GM18951 (cell line): ENCODE results near the gene KCNJ1.

Source experiments
- POLR2A ChIP-seq: IDR thresholded peaks from 4 replicates; pipeline ENCODE4 v1.6.1; 2011; ENCODE audit warnings: mild to moderate bottlenecking; ENCODE audit not compliant: insufficient read length, insufficient read depth; ENCODE audit errors: extremely low read depth
- in situ Hi-C: fragments of 300-500 bp; cut with MboI; formaldehyde crosslinking; loops from one replicate; pipeline ENCODE4 v1.12.0; 2022; ENCODE audit warnings: low sequenced_read_pairs, mixed read lengths, inconsistent platforms; ENCODE audit not compliant: unreplicated experiment

KCNJ1 gene

DNA sequence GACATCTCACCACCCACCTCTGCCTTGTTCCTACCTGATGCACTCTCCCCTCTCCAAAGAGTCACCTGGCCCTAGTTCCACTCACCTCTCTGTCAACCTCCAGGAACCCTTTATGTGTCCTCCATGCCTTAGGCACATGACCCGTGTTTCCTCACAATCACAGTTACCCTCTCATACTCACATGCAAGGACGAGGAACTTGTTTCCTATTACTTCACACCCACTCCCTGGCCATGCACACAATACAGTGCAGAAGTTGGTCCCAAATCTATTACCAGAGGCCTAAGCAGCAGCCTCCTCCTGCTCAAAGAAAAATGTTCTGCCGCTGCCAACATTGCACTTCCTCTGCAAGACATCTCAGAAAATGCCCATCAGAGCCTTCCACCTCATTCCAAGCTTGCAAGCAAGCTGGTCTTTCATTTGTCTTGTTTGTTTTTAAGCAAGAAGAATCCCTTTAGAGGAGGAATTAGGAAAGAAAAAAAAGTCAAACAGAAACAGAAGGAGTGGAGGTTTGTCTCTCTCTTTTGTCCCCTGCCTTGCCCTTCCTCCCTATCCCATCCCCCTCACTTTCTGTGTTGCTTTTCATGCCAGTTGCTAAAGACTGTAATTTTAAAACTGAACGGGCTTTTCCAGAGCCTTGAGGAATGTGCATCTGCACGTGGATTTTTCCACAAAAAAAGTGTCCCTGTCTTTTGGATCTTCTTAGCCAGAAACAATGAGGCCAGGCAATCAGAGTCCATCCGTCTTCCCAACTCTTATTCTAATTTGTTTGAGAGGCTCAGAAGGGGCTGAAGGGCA, 63.4 kb downstream of the KCNJ1 start:
- in situ Hi-C loops, result no loop called here
- TF ChIP-seq POLR2A, result no peak

DNA sequence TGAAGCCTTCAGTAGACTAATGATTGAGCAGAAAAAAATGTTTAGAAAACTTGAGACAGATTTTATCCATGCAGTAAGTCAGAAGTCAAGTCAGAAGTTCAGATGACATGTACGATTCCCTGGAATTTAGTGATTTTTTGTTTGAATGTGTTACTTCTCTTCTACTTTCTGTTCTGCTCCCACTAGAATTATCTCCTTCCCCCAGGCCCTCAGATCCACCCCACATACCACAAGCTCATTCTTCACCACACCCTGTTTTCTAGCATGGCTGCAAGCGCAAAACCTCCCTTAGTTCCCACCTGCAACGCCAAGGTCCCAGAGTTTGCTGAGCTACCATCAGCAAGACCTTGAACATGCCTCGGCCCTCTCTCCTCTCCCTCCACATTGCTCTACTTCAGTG, 64.1 kb downstream of the KCNJ1 start:
- in situ Hi-C loops, result no loop called here
- no peak for TF ChIP-seq POLR2A

DNA sequence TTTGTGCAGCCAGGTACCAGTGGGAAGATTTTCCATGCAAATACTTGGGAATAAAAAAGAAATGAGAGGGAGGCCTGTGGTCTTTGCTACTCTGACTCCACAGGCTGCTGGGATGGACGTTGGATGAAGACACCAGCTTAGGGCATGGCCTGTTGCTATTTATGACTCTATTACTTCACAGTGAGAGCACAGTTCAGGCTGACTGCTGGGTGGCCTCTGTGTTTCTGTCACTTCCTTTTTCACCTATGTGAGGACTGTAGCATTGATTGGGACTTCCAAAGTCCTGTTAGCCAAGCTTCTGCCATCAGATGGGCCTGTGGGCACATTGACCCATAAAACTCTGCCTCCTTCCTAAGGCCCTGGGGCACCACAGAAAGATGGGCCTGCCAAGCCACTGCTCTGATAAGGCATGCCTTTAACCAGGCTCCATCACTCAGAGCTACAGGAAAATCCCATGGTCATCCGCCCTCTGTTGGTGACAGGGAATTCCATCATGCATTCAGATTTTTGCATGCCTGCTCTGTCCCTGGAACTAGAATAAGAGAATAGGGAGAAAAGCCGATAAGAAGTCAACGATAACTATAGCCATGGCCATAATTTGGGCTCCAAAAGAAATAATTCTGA, 64.6 kb downstream of the KCNJ1 start:
- in situ Hi-C loops, result no loop called here
- no peak for TF ChIP-seq POLR2A

DNA sequence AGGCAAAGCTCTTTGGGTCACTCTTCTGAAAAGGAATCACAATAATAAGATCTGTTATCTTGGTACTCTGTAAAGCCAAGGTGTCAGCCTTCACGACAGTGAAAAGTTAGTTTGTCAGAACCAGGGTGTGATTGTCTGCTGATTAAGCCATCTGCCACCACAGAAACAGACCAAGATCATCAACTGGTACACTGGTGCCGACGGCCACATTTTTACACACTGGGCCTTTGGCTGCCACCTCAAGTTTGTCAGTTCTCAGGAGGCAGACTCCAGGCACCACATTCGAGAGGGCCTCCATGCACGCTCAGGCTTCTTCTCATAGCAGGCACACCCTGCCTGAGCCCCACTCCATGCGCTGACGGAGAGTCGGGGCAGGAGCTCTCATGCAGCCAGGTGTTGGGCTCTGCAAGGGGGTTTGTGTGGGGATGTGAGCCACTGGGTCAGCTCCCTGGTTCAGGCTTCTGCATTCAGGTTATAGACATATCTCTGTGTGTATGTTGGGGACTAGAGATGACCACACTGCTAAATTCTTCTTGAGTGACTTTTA, 66.2 kb downstream of the KCNJ1 start:
- in situ Hi-C loops, result no loop called here
- TF ChIP-seq POLR2A, result no peak

DNA sequence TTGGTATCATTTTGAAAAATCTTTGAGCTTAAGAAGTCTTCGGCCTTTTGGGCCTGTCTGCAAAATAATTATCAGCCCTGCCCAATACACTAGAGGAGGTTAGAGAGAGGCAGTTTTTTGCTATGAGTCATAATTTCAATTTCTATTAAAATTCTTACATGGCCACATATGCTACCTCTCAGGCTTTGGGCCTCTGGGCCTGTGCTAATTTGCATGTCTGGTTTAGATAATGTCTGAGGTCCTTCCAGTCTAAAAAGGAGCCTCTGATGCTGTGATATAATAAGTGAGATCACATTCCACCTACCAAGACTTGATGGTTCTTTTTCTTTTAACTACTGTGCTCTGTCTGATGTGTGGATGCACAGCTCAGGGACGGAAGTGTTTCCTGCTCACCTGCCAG, 70.8 kb downstream of the KCNJ1 start:
- TF ChIP-seq POLR2A, result no peak
- in situ Hi-C loops, result no loop called here

DNA sequence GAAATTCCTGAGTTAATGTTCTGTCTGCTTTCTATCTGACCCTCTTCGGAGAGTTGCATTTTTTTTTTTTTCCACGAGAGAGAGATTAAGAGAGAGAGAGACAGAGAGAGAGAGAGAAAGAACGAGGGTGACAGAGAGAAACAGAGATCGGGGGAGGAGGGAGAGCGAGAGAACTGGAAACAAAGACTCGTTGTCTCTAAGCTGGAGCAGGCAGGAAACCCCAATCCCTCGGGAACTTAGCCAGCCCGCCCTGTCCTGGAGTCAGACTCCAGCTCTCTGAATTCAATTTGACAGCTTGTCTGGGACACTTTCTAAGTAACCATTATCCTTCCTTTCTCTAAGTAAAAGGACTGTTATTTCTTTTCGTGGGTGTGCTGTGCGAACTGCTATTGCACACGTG, 76.9 kb downstream of the KCNJ1 start:
- in situ Hi-C loops, result no loop called here

DNA sequence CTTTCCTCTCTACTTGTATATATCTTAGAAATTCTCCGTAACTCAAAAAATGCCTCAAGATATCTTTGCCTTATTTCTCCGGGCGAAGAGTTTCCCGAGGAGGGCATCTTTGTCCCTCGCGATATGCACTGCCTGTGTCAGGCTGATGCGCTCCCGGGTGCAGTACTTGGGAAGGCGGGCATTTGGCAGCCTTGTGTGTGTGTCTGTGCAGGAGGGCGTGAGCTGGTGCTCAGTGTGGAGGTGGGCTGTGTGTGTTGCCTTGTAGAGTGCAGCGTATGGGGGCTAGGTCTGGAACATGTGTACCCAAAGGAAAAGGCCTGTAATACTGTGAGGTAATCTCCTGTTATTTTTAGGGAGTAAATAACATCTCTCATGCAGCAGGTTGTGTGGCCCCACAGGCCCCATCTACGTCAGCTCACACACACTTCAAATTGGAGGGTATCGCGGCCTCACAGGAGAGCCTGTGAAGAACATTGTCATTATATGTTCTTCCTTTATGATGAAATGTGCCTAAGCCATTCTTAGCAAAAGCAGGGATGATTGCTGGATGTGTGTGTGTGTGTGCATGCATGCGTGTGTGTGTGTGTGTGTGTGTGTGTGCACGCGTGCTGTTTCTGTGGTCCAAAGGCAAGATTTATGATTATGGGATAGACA, 77.5 kb downstream of the KCNJ1 start:
- in situ Hi-C loops, result no loop called here
- TF ChIP-seq POLR2A, result no peak

More for the DNA sequence above, 76.9 kb downstream of the KCNJ1 start:
- no peak for TF ChIP-seq POLR2A
